ENCODE data around the gene MOB1B.
"Not testable (repeated sequence)": the region's sequence is repeated elsewhere in the genome, so short reads cannot be mapped to it uniquely, and the experiment has no call there.

- TF ChIP-seq CTCF, POLR2AphosphoS5 (IDR thresholded peaks at IDR 0.05): not testable (repeated sequence)
Observed at GRCh38 chr4:70898581-70898980, 3.6 kb upstream of the MOB1B start.
